ENCODE data around the gene BPIFA3. TPM values are rescaled to one million over a fixed set of nuclear protein-coding genes. Genes with fewer than 3 reads are reported as not detected.
"Not testable (repeated sequence)": the region's sequence is repeated elsewhere in the genome, so short reads cannot be mapped to it uniquely, and the experiment has no call there.

BPIFA3 gene
- polyA plus RNA-seq, 3 donors = not detected

DNA sequence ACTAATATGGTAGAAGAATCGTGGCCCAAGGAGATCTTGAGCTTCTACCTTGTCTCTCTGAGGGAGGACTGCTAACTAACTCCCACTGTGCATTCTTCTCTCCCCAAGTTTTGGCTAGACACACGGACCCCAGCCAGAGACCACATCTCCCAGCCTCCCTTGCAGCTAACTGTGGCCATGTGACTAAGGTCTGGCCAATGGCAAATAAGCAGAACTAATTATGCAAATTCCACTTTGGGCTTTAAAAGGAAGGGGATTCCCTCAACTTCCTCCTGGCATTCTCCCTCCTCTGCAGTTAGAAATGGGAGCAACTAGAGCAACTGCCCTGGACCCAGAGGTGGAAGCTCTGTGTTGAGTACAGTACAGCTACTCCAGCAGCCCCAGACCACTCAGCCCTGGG lies 33.8 kb upstream of the BPIFA3 start:
- Histone ChIP-seq H3K4me2 (replicated peaks; ENCODE audit: extremely low read depth, low read length, poor library complexity, severe bottlenecking) (no peak overlapping the region), H2AFZ (ENCODE audit: insufficient read depth, low read depth, low read length, poor library complexity, severe bottlenecking) (no peak overlapping the region), H3K4me3 (replicated peaks in 1 of 3; ENCODE audit: low read depth in 2 of 3, low read length in 3 of 3) (no peak overlapping the region), H3K27ac (ENCODE audit: low read depth in 1 of 2, low read length in 2 of 2) (no peak overlapping the region), H3K79me2 (ENCODE audit: insufficient read depth, low read length) (no peaks in the 10 kb centered on the region), H4K20me1 (ENCODE audit: insufficient read depth, low read length) (no peaks in the 10 kb centered on the region), H3K9ac (ENCODE audit: insufficient read depth, low read length, poor library complexity, severe bottlenecking) (no peak overlapping the region), H3K9me3 (replicated peaks in 1 of 2; ENCODE audit: control insufficient read depth in 1 of 2, insufficient read depth in 1 of 2, low read length in 2 of 2) (peaks cover 4 to 6% of the 10 kb centered on the region in 2 donors), H3K27me3 (ENCODE audit: control insufficient read depth in 2 of 2, insufficient read depth in 2 of 2, low read length in 2 of 2) (no peaks in the 10 kb centered on the region), H3K36me3 (replicated peaks in 1 of 2; ENCODE audit: control insufficient read depth in 1 of 2, insufficient read depth in 2 of 2, low read length in 2 of 2) (no peaks in the 10 kb centered on the region), H3K4me1 (ENCODE audit: control insufficient read depth in 1 of 2, insufficient read depth in 2 of 2, low read length in 2 of 2) (no peaks in the 10 kb centered on the region)
- Mint-ChIP-seq H3K36me3 (no peaks in the 10 kb centered on the region), H3K27me3 (ENCODE audit: low read depth in 3 of 3) (peaks cover 2 to 4% (median 2%) of the 10 kb centered on the region in 3 donors), H3K9me3 (peaks cover 4 to 16% (median 9%) of the 10 kb centered on the region in 7 donors), H3K27ac (no peak overlapping the region), H3K4me3 (no peak overlapping the region), H3K4me1 (no peaks in the 10 kb centered on the region)
- peak in 1 of 3 donors; percentile 15 for DNase-seq
- TF ChIP-seq, protein P1, sequence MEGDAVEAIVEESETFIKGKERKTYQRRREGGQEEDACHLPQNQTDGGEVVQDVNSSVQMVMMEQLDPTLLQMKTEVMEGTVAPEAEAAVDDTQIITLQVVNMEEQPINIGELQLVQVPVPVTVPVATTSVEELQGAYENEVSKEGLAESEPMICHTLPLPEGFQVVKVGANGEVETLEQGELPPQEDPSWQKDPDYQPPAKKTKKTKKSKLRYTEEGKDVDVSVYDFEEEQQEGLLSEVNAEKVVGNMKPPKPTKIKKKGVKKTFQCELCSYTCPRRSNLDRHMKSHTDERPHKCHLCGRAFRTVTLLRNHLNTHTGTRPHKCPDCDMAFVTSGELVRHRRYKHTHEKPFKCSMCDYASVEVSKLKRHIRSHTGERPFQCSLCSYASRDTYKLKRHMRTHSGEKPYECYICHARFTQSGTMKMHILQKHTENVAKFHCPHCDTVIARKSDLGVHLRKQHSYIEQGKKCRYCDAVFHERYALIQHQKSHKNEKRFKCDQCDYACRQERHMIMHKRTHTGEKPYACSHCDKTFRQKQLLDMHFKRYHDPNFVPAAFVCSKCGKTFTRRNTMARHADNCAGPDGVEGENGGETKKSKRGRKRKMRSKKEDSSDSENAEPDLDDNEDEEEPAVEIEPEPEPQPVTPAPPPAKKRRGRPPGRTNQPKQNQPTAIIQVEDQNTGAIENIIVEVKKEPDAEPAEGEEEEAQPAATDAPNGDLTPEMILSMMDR (IDR thresholded peaks at IDR 0.05) = no peak
- no CpG with 5 or more reads among the region's 2 CpGs for WGBS (ENCODE audit: insufficient coverage)
- intact Hi-C loops (cut with micrococcal nuclease) = no loop called here

DNA sequence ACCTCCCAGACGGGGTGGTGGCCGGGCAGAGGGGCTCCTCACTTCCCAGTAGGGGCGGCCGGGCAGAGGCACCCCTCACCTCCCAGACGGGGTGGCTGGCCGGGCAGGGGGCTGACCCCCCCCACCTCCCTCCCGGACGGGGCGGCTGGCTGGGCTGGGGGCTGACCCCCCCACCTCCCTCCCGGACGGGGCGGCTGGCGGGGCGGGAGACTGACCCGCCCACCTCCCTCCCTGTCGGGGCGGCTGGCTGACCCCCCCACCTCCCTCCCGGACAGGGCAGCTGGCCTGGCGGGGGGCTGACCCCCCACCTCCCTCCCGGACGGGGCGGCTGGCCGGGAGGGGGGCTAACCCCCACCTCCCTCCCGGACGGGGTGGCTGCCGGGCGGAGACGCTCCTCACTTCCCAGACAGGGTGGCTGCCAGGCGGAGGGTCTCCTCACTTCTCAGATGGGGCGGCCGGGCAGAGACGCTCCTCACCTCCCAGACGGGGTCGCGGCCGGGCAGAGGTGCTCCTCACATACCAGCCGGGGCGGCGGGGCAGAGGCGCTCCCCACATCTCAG lies 32.0 kb upstream of the BPIFA3 start:
- DNase-seq; H3K27me3 Mint-ChIP-seq (ENCODE audit: low read depth in 3 of 3); H3K36me3 Mint-ChIP-seq; H2AFZ ChIP-seq (ENCODE audit: insufficient read depth, low read depth, low read length, poor library complexity, severe bottlenecking); H3K9me3 ChIP-seq (replicated peaks in 1 of 2; ENCODE audit: control insufficient read depth in 1 of 2, insufficient read depth in 1 of 2, low read length in 2 of 2); H3K36me3 ChIP-seq (replicated peaks in 1 of 2; ENCODE audit: control insufficient read depth in 1 of 2, insufficient read depth in 2 of 2, low read length in 2 of 2); H3K4me3 ChIP-seq (replicated peaks in 1 of 3; ENCODE audit: low read depth in 2 of 3, low read length in 3 of 3); H3K4me1 Mint-ChIP-seq; H3K4me3 Mint-ChIP-seq; H3K27ac ChIP-seq (ENCODE audit: low read depth in 1 of 2, low read length in 2 of 2); H3K79me2 ChIP-seq (ENCODE audit: insufficient read depth, low read length); H4K20me1 ChIP-seq (ENCODE audit: insufficient read depth, low read length); H3K4me2 ChIP-seq (replicated peaks; ENCODE audit: extremely low read depth, low read length, poor library complexity, severe bottlenecking); H3K9ac ChIP-seq (ENCODE audit: insufficient read depth, low read length, poor library complexity, severe bottlenecking); H3K27ac Mint-ChIP-seq; H3K4me1 ChIP-seq (ENCODE audit: control insufficient read depth in 1 of 2, insufficient read depth in 2 of 2, low read length in 2 of 2); intact Hi-C loops (cut with micrococcal nuclease); H3K27me3 ChIP-seq (ENCODE audit: control insufficient read depth in 2 of 2, insufficient read depth in 2 of 2, low read length in 2 of 2): not testable (repeated sequence)
- H3K9me3 Mint-ChIP-seq = peaks cover 4 to 16% (median 9%) of the 10 kb centered on the region in 7 donors
- no CpG with 5 or more reads among the region's 40 CpGs for WGBS (ENCODE audit: insufficient coverage)
